RWPE2 (cell line): Measurements from ENCODE around the gene DDX51.
"Not testable (repeated sequence)": the region's sequence is repeated elsewhere in the genome, so short reads cannot be mapped to it uniquely, and the experiment has no call there.

Source experiments
- ATAC-seq: fragments of 200-7000 bp; cut with Tn5 transposase; 3 replicates; pipeline ENCODE4 v1.9.1; 2021; ENCODE audit warnings: low read depth
- DNase-seq: peaks from one replicate; pipeline ENCODE4 v3.0.0-alpha.2; 2020; ENCODE audit warnings: low spot score
- H3K27ac ChIP-seq: fragments of 450-650 bp; 2 replicates; pipeline ENCODE4 v1.5.1; 2017; ENCODE audit warnings: mild to moderate bottlenecking; ENCODE audit not compliant: poor library complexity, severe bottlenecking
- H3K27me3 ChIP-seq: fragments of 250-450 bp; sonication (Bioruptor Pico); 2 replicates; pipeline ENCODE4 v1.5.1; 2021; ENCODE audit warnings: mild to moderate bottlenecking, moderate library complexity; ENCODE audit not compliant: insufficient read depth, poor library complexity, severe bottlenecking
- H3K36me3 ChIP-seq: fragments of 250-450 bp; sonication (Bioruptor Pico); 2 replicates; pipeline ENCODE4 v1.5.1; 2020; ENCODE audit warnings: low read depth, mild to moderate bottlenecking, moderate library complexity
- H3K4me1 ChIP-seq: fragments of 250-450 bp; sonication (Bioruptor Pico); 2 replicates; pipeline ENCODE4 v1.5.1; 2021; ENCODE audit warnings: mild to moderate bottlenecking, moderate library complexity; ENCODE audit not compliant: insufficient read depth, poor library complexity, severe bottlenecking
- H3K4me3 ChIP-seq: fragments of 250-450 bp; sonication (Bioruptor Pico); 2 replicates; pipeline ENCODE4 v1.5.1; 2021; ENCODE audit warnings: mild to moderate bottlenecking, moderate library complexity; ENCODE audit not compliant: severe bottlenecking
- H3K9me3 ChIP-seq: fragments of 250-450 bp; sonication (Bioruptor Pico); 2 replicates; pipeline ENCODE4 v1.5.1; 2021; ENCODE audit warnings: mild to moderate bottlenecking, moderate library complexity; ENCODE audit not compliant: severe bottlenecking
- CTCF ChIP-seq: fragments of 450-650 bp; IDR thresholded peaks from one replicate; pipeline ENCODE4 v1.5.1; 2017; ENCODE audit warnings: mild to moderate bottlenecking, moderate library complexity; ENCODE audit not compliant: poor library complexity, severe bottlenecking

The DDX51 gene

GRCh38 chr12:132137483-132138125 is 6.5 kb downstream of the DDX51 start:
- Histone ChIP-seq H3K27ac (no peak overlapping the region), H3K9me3 (no peaks in the 10 kb centered on the region), H3K4me1 (no peaks in the 10 kb centered on the region), H3K27me3 (no peaks in the 10 kb centered on the region), H3K4me3 (no peak overlapping the region), H3K36me3 (peaks cover 37% of the 10 kb centered on the region)
- no peak for TF ChIP-seq CTCF
- ATAC-seq, result peak; percentile 17; the same call in 2 of the 3 replicates
- no peak for DNase-seq

GRCh38 chr12:132136226-132136625 is 7.9 kb downstream of the DDX51 start:
- H3K27me3 ChIP-seq, DNase-seq, ATAC-seq, H3K9me3 ChIP-seq, H3K4me3 ChIP-seq, H3K27ac ChIP-seq, H3K4me1 ChIP-seq: not testable (repeated sequence)
- peaks cover 24% of the 10 kb centered on the region for H3K36me3 ChIP-seq

- H3K9me3 ChIP-seq, ATAC-seq, H3K27me3 ChIP-seq, H3K4me3 ChIP-seq, H3K4me1 ChIP-seq, DNase-seq, H3K27ac ChIP-seq: not testable (repeated sequence)
- peaks cover 11% of the 10 kb centered on the region; the same call in 1 of the 2 replicates for H3K36me3 ChIP-seq
Observed at GRCh38 chr12:132134653-132135183, 9.4 kb downstream of the DDX51 start.

- no peak for DNase-seq
- Histone ChIP-seq H3K4me1 (no peaks in the 10 kb centered on the region), H3K36me3 (peaks cover 6% of the 10 kb centered on the region; the same call in 1 of the 2 replicates), H3K27ac (no peak overlapping the region), H3K9me3 (no peaks in the 10 kb centered on the region), H3K4me3 (no peak overlapping the region), H3K27me3 (no peaks in the 10 kb centered on the region)
- no peak for TF ChIP-seq CTCF
- ATAC-seq, result peak; percentile 28
Observed at GRCh38 chr12:132133952-132134652, 10.0 kb downstream of the DDX51 start.

GRCh38 chr12:132132609-132133430 is 11.3 kb downstream of the DDX51 start:
- no peak for DNase-seq
- no peaks in the 10 kb centered on the region for H3K27me3 ChIP-seq

More at GRCh38 chr12:132132609-132133430, 11.3 kb downstream of the DDX51 start:
- H3K9me3 ChIP-seq, result no peaks in the 10 kb centered on the region
- no peak overlapping the region for H3K4me3 ChIP-seq
- no peak overlapping the region for H3K27ac ChIP-seq
- TF ChIP-seq CTCF, result no peak
- peaks cover 6% of the 10 kb centered on the region; the same call in 1 of the 2 replicates for H3K36me3 ChIP-seq
- no peak for ATAC-seq
- H3K4me1 ChIP-seq, result no peaks in the 10 kb centered on the region
